Right lobe of liver (tissue), 4 donors: ENCODE data around the gene NEU2.

ENCODE experiments used
- POLR2A ChIP-seq: fragments of 450-650 bp; IDR thresholded peaks from one replicate; pipeline ENCODE4 v1.6.1; 2017; ENCODE audit warnings: antibody characterized with exemption, mild to moderate bottlenecking
- TF ChIP-seq, protein P1 (sequence below), 4 donors: fragments of 200-600 bp in 3 of 4; fragments of 450-650 bp in 1 of 4; IDR thresholded peaks; one replicate each; pipeline versions ENCODE4 v1.5.1 to v1.8.0; 2016 to 2022; ENCODE audit warnings: antibody characterized with exemption in 4 of 4, mild to moderate bottlenecking in 2 of 4
- donor health status: DM: no; HTN: no; CAD: no.
- donor health status: DM: no; HTN: no; CAD: no.
- donor health status: DM: no; HTN: yes; CAD: no.

DNA sequence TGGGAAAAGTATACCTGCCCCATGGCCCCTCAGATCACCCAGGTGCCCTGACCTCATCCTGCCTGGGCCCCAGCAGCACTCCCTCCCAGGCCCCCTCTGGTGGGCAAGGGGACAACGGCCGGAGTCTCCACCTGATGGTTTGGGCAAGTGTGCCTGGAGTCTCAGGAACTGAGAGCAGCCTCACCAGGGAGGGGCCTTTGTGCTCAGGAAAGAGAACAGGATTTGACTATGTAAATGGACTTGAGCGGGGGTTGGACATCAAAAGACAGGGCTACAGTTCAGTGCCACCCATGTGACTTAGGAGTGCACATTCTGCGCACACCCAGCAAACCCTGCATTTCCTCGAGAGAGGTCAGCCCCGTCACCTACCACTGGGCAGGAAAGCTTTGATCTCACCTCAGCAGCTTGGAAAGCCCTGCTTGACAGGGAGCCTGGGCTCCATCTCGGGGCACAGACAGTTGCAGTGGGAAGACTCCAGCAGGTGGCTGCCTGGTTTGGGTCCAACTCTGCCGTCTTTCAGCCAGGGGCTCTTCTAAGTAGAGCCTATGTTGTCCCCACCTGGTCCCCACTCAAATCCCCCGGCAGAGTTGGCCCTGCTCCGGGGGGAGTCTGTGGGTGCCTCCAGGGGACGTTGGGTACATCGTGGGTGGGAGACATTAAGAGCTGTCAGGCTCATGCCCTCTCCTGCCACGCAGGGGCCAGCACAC is 30.9 kb downstream of the NEU2 start:
- TF ChIP-seq, protein P1, sequence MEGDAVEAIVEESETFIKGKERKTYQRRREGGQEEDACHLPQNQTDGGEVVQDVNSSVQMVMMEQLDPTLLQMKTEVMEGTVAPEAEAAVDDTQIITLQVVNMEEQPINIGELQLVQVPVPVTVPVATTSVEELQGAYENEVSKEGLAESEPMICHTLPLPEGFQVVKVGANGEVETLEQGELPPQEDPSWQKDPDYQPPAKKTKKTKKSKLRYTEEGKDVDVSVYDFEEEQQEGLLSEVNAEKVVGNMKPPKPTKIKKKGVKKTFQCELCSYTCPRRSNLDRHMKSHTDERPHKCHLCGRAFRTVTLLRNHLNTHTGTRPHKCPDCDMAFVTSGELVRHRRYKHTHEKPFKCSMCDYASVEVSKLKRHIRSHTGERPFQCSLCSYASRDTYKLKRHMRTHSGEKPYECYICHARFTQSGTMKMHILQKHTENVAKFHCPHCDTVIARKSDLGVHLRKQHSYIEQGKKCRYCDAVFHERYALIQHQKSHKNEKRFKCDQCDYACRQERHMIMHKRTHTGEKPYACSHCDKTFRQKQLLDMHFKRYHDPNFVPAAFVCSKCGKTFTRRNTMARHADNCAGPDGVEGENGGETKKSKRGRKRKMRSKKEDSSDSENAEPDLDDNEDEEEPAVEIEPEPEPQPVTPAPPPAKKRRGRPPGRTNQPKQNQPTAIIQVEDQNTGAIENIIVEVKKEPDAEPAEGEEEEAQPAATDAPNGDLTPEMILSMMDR (IDR thresholded peaks at IDR 0.05), result no peak
- TF ChIP-seq POLR2A, result no peak
